ENCODE data around the gene ALOXE3. TPM values are rescaled to one million over a fixed set of nuclear protein-coding genes. Genes with fewer than 3 reads are reported as not detected.

ALOXE3 gene
- total and polyA plus RNA-seq, 2 of the 8 experiments (the other 6 are each of a cell fraction or from before 2014, with no cell fraction given): 0.26 TPM; not detected in 1

DNA sequence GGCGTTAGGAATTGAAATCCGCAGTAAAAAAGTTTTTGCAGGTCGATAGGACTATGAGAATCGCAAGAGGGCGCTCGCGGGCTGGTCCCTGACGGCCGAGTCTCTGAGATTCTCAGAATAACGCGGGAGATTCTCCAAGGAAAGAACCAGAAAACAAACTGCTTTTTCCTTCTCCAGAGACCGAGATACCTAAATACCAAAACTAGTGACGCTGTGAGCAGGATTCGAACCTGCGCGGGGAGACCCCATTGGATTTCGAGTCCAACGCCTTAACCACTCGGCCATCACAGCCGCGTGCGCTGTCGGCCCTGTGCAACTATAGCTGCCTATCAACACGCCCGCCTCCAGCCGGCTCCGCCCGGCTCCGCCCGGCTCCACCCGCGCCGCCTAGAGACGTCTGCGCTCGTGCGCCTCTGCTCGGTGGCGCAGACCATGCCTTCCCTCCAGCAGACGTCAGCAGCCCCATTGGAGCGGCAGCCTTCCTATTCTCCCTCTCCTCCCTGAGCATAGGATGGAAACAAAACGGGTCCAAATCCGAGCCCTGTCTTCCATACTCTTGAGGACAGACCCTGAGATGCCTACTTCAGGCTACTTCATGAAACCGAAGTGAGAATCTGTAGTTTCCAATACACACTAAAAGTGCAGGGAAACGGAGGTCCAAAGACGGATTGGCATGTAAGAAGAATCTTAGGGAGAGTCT, 20.5 kb upstream of the ALOXE3 start (continued):
- TF ChIP-seq, protein P1, sequence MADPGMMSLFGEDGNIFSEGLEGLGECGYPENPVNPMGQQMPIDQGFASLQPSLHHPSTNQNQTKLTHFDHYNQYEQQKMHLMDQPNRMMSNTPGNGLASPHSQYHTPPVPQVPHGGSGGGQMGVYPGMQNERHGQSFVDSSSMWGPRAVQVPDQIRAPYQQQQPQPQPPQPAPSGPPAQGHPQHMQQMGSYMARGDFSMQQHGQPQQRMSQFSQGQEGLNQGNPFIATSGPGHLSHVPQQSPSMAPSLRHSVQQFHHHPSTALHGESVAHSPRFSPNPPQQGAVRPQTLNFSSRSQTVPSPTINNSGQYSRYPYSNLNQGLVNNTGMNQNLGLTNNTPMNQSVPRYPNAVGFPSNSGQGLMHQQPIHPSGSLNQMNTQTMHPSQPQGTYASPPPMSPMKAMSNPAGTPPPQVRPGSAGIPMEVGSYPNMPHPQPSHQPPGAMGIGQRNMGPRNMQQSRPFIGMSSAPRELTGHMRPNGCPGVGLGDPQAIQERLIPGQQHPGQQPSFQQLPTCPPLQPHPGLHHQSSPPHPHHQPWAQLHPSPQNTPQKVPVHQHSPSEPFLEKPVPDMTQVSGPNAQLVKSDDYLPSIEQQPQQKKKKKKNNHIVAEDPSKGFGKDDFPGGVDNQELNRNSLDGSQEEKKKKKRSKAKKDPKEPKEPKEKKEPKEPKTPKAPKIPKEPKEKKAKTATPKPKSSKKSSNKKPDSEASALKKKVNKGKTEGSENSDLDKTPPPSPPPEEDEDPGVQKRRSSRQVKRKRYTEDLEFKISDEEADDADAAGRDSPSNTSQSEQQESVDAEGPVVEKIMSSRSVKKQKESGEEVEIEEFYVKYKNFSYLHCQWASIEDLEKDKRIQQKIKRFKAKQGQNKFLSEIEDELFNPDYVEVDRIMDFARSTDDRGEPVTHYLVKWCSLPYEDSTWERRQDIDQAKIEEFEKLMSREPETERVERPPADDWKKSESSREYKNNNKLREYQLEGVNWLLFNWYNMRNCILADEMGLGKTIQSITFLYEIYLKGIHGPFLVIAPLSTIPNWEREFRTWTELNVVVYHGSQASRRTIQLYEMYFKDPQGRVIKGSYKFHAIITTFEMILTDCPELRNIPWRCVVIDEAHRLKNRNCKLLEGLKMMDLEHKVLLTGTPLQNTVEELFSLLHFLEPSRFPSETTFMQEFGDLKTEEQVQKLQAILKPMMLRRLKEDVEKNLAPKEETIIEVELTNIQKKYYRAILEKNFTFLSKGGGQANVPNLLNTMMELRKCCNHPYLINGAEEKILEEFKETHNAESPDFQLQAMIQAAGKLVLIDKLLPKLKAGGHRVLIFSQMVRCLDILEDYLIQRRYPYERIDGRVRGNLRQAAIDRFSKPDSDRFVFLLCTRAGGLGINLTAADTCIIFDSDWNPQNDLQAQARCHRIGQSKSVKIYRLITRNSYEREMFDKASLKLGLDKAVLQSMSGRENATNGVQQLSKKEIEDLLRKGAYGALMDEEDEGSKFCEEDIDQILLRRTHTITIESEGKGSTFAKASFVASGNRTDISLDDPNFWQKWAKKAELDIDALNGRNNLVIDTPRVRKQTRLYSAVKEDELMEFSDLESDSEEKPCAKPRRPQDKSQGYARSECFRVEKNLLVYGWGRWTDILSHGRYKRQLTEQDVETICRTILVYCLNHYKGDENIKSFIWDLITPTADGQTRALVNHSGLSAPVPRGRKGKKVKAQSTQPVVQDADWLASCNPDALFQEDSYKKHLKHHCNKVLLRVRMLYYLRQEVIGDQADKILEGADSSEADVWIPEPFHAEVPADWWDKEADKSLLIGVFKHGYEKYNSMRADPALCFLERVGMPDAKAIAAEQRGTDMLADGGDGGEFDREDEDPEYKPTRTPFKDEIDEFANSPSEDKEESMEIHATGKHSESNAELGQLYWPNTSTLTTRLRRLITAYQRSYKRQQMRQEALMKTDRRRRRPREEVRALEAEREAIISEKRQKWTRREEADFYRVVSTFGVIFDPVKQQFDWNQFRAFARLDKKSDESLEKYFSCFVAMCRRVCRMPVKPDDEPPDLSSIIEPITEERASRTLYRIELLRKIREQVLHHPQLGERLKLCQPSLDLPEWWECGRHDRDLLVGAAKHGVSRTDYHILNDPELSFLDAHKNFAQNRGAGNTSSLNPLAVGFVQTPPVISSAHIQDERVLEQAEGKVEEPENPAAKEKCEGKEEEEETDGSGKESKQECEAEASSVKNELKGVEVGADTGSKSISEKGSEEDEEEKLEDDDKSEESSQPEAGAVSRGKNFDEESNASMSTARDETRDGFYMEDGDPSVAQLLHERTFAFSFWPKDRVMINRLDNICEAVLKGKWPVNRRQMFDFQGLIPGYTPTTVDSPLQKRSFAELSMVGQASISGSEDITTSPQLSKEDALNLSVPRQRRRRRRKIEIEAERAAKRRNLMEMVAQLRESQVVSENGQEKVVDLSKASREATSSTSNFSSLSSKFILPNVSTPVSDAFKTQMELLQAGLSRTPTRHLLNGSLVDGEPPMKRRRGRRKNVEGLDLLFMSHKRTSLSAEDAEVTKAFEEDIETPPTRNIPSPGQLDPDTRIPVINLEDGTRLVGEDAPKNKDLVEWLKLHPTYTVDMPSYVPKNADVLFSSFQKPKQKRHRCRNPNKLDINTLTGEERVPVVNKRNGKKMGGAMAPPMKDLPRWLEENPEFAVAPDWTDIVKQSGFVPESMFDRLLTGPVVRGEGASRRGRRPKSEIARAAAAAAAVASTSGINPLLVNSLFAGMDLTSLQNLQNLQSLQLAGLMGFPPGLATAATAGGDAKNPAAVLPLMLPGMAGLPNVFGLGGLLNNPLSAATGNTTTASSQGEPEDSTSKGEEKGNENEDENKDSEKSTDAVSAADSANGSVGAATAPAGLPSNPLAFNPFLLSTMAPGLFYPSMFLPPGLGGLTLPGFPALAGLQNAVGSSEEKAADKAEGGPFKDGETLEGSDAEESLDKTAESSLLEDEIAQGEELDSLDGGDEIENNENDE (IDR thresholded peaks at IDR 0.05; ENCODE audit: insufficient replicate concordance, low read length): no peak
- TF ChIP-seq EGR1 (IDR thresholded peaks at IDR 0.05; ENCODE audit: borderline replicate concordance, low read depth, low read length) (no peak), CTCF (IDR thresholded peaks at IDR 0.05; ENCODE audit: control extremely low read depth in 1 of 3, insufficient read depth in 1 of 3, low read depth in 1 of 3, low read length in 3 of 3) (peak; percentile 63 to 96 (median 78)), YY1 (IDR thresholded peaks at IDR 0.05; ENCODE audit: low read depth, low read length) (no peak; the same call in 1 of the 2 replicates), HDAC6 (IDR thresholded peaks at IDR 0.05; ENCODE audit: low read depth, low read length) (no peak), CHD1 (IDR thresholded peaks at IDR 0.05; ENCODE audit: low read depth, low read length) (no peak), NRF1 (IDR thresholded peaks at IDR 0.05; ENCODE audit: low read depth, low read length) (peak; percentile 38; the same call in 1 of the 2 replicates), TBP (IDR thresholded peaks at IDR 0.05; ENCODE audit: low read depth, low read length) (peak; percentile 99)

All from H1 (cell line).